A673 (cell line): ENCODE results near the gene SH2D6. TPM values are rescaled to one million over a fixed set of nuclear protein-coding genes. Genes with fewer than 3 reads are reported as not detected.

Experiments
- BruUV-seq: library from RNA; stranded (reverse); fragments of 400-500 nt; replicated peaks from 2 replicates; lab custom pipeline; 2021; lab: Mats Ljungman, UMichigan
- CTCF ChIA-PET: fragments of 300-600 bp; sonication (Branson Sonifier 250); formaldehyde crosslinking; loops from one replicate; lab custom pipeline; 2022; ENCODE audit warnings: antibody characterized with exemption; lab: Charles Lee
- POLR2A ChIA-PET: fragments of 300-600 bp; sonication (Branson Sonifier 250); formaldehyde crosslinking; loops from one replicate; lab custom pipeline; 2022; ENCODE audit warnings: antibody characterized with exemption; ENCODE audit not compliant: low non-redundant PET; lab: Charles Lee
- DNase-seq: peaks from one replicate; pipeline ENCODE4 v3.0.0-alpha.2; 2015; ENCODE audit warnings: low spot score
- H3K27ac ChIP-seq: fragments of 200-600 bp; sonication (generic); 2 replicates; pipeline ENCODE4 v1.5.1; 2016; ENCODE audit warnings: mixed run types, low read depth, mild to moderate bottlenecking, mixed read lengths, antibody characterized with exemption, low read length; ENCODE audit not compliant: poor library complexity, severe bottlenecking
- H3K27me3 ChIP-seq: fragments of 200-600 bp; sonication (generic); replicated peaks from 2 replicates; pipeline ENCODE4 v1.6.1; 2017; ENCODE audit warnings: mixed run types, low read depth, mild to moderate bottlenecking, mixed read lengths, antibody characterized with exemption, low read length; ENCODE audit not compliant: insufficient read depth, poor library complexity
- H3K36me3 ChIP-seq: fragments of 200-600 bp; sonication (generic); 2 replicates; pipeline ENCODE4 v1.6.1; 2016; ENCODE audit warnings: mixed run types, mild to moderate bottlenecking, mixed read lengths, antibody characterized with exemption, low read length; ENCODE audit not compliant: insufficient read depth, poor library complexity, severe bottlenecking
- H3K4me1 ChIP-seq: fragments of 200-600 bp; sonication (generic); 2 replicates; pipeline ENCODE4 v1.6.1; 2017; ENCODE audit warnings: mixed run types, mild to moderate bottlenecking, mixed read lengths, antibody characterized with exemption, low read length; ENCODE audit not compliant: insufficient read depth, poor library complexity, severe bottlenecking
- H3K4me3 ChIP-seq: fragments of 200-600 bp; sonication (generic); 2 replicates; pipeline ENCODE4 v1.5.1; 2016; ENCODE audit warnings: low read depth, mixed run types, mild to moderate bottlenecking, mixed read lengths, low read length; ENCODE audit not compliant: poor library complexity, severe bottlenecking
- H3K9me3 ChIP-seq: fragments of 200-600 bp; sonication (generic); 2 replicates; pipeline ENCODE4 v1.6.1; 2016; ENCODE audit warnings: mixed run types, low read depth, mild to moderate bottlenecking, mixed read lengths, antibody characterized with exemption, low read length; ENCODE audit not compliant: poor library complexity, severe bottlenecking
- CTCF ChIP-seq: fragments of 300-800, 200-600 bp; sonication (generic); conservative IDR thresholded peaks from 2 replicates; pipeline ENCODE4 v1.5.1; 2017; ENCODE audit warnings: low read depth, mild to moderate bottlenecking, antibody characterized with exemption, low read length, moderate library complexity, mixed read lengths
- EZH2 ChIP-seq: fragments of 200-600 bp; sonication (generic); IDR thresholded peaks from 2 replicates; pipeline ENCODE4 v1.6.1; 2017; ENCODE audit warnings: borderline replicate concordance, low read depth, mild to moderate bottlenecking, mixed read lengths, antibody characterized with exemption, low read length; ENCODE audit not compliant: poor library complexity, severe bottlenecking
- intact Hi-C: fragments of 100-400 bp; cut with micrococcal nuclease; formaldehyde crosslinking; loops from one replicate; pipeline ENCODE4 v1.10.0; 2022; ENCODE audit not compliant: unreplicated experiment
- total RNA-seq: library from RNA; stranded (reverse); gene quantifications from 2 replicates; pipeline ENCODE4 v1.2.3, GENCODE V29; 2021

SH2D6 gene
- total RNA-seq, 1 experiment from 2014 or later, result 0.52 TPM

DNA sequence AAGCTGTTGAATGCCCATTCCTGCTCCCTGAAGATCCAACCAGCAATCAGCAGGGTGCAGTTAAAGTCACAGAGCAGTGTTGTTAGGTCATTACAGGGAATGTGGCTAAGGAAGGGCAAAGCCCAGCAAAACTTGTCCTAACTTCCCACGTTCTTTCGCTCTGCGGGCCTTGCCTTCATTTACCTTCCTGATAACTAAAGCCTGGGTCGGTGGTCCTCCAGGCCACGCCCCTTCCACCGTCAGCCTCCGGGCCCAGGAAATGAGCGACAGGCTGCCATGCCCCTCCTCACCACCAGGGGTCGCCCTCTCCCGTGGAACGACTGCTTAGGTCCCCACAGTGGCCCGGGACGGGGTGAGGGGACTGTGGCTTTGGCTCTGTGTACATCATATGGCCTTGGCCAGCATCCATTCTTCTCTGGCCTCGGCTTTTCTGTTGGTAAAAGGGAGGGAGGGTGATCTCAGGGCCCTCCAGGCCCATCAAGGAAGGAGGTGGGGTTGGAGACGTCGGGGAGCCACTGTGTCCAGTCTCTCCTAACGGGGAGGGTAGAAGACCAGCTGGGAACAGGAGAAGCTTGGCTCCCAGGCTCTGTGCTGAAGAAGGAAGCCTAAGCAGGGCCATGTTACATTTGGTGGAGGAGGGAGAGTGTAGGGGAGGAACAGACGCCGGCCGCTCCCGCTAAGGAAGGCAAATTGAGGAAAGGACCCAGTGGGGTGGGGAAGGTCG lies 2.2 kb downstream of the SH2D6 start:
- POLR2A ChIA-PET, result interaction anchor here (0.5 kb wide), 1 partner anchor 71 kb away, joined by 3 read pairs; no protein-coding TSS in a partner anchor
- no TSS peak for BruUV-seq
- CTCF ChIA-PET, result interaction anchor here (3.6 kb wide), 1 partner anchor 131 kb away, joined by 28 read pairs; no protein-coding TSS in a partner anchor

GRCh38 chr2:85421260-85422071 lies 3.0 kb downstream of the SH2D6 start:
- no peak for TF ChIP-seq CTCF
- intact Hi-C loops, result no loop called here
- H3K27ac ChIP-seq, result peak overlapping the region; percentile 58
- CTCF ChIA-PET, result interaction anchor here (3.6 kb wide), 1 partner anchor 130 kb away, joined by 28 read pairs; no protein-coding TSS in a partner anchor
- peaks cover 22% of the 10 kb centered on the region for H3K4me1 ChIP-seq
- no TSS peak for BruUV-seq
- no peaks in the 10 kb centered on the region for H3K9me3 ChIP-seq
- H3K27me3 ChIP-seq, result no peaks in the 10 kb centered on the region
- H3K4me3 ChIP-seq, result no peak overlapping the region
- no peaks in the 10 kb centered on the region for H3K36me3 ChIP-seq
- POLR2A ChIA-PET, result no interaction called here
- DNase-seq, result no peak

More for the DNA sequence above, 2.2 kb downstream of the SH2D6 start:
- peaks cover 22% of the 10 kb centered on the region for H3K4me1 ChIP-seq
- no peaks in the 10 kb centered on the region for H3K36me3 ChIP-seq
- no peak for TF ChIP-seq EZH2
- TF ChIP-seq CTCF, result peak; percentile 100
- no peaks in the 10 kb centered on the region for H3K27me3 ChIP-seq
- intact Hi-C loops, result loop anchor here (1.0 kb wide), 1 partner anchor 132 kb away; no protein-coding TSS in a partner anchor
- H3K4me3 ChIP-seq, result no peak overlapping the region
- H3K9me3 ChIP-seq, result no peaks in the 10 kb centered on the region
- DNase-seq, result peak; percentile 91
- peak overlapping the region; percentile 58 for H3K27ac ChIP-seq

DNA sequence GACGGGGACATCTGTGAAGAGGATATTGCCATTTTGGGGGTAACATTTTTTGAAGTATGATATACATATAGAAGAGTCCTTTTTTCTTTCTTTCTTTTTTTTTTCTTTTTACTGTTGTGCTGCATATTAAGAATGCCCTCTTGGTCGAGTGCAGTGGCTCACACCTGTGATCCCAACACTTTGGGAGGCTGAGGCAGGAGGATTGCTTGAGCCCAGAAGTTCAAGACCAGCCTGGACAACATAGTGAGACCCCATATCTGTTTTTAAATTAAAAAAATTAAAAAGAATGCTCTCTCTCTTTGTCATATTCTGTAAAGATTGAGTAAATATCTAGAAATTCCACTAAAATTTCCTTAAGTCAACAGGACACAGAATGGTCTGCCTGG lies 3.6 kb downstream of the SH2D6 start:
- H3K27ac ChIP-seq, result no peak overlapping the region
- no TSS peak for BruUV-seq
- no peak for TF ChIP-seq EZH2

More for the DNA sequence above, 3.6 kb downstream of the SH2D6 start:
- no peak for DNase-seq
- intact Hi-C loops, result no loop called here
- Histone ChIP-seq H3K27me3 (no peaks in the 10 kb centered on the region), H3K4me1 (peaks cover 22% of the 10 kb centered on the region), H3K36me3 (no peaks in the 10 kb centered on the region), H3K9me3 (no peaks in the 10 kb centered on the region), H3K4me3 (no peak overlapping the region)
- ChIA-PET CTCF (interaction anchor here (3.6 kb wide), 1 partner anchor 130 kb away, joined by 28 read pairs; no protein-coding TSS in a partner anchor), POLR2A (no interaction called here)
